Immature natural killer cell (primary cell): Measurements from ENCODE around the gene CHN1. TPM values are rescaled to one million over a fixed set of nuclear protein-coding genes. Genes with fewer than 3 reads are reported as not detected.
A peak's percentile ranks its signal among the peaks of the same experiment; 100 is the strongest.

Experiments
- DNase-seq, 3 donors: peaks; one replicate each; pipeline ENCODE4 v3.0.0; 2022; ENCODE audit warnings: mixed read lengths in 1 of 3
- H3K27ac Mint-ChIP-seq, 6 donors: one replicate each; pipeline ENCODE4 v1.8.0; 2020; ENCODE audit warnings: mixed read lengths in 6 of 6, mild to moderate bottlenecking in 5 of 6, inconsistent platforms in 4 of 6, moderate library complexity in 3 of 6
- H3K27me3 Mint-ChIP-seq, 3 donors: one replicate each; pipeline ENCODE4 v1.8.0; 2020 to 2021; ENCODE audit warnings: low read depth in 3 of 3, mild to moderate bottlenecking in 3 of 3, mixed read lengths in 3 of 3, moderate library complexity in 3 of 3, inconsistent platforms in 1 of 3
- H3K36me3 Mint-ChIP-seq, 3 donors: one replicate each; pipeline ENCODE4 v1.8.0; 2020; ENCODE audit warnings: mixed read lengths in 3 of 3, inconsistent platforms in 2 of 3, mild to moderate bottlenecking in 2 of 3
- H3K4me1 Mint-ChIP-seq, 2 donors: one replicate each; pipeline ENCODE4 v1.8.0; 2020; ENCODE audit warnings: inconsistent platforms in 2 of 2, mild to moderate bottlenecking in 2 of 2, mixed read lengths in 2 of 2, moderate library complexity in 1 of 2
- H3K4me3 Mint-ChIP-seq, 5 donors: one replicate each; pipeline ENCODE4 v1.8.0; 2020; ENCODE audit warnings: mild to moderate bottlenecking in 5 of 5, mixed read lengths in 5 of 5, inconsistent platforms in 3 of 5, moderate library complexity in 3 of 5
- H3K9me3 Mint-ChIP-seq, 6 donors: one replicate each; pipeline ENCODE4 v1.8.0; 2020; ENCODE audit warnings: mild to moderate bottlenecking in 6 of 6, mixed read lengths in 6 of 6, inconsistent platforms in 4 of 6, moderate library complexity in 3 of 6
- polyA plus RNA-seq, 3 donors: library from polyadenylated mRNA; unstranded; fragments of 300-500 nt; fragmentation: Illumina TruSeq; gene quantifications; one replicate each; pipeline ENCODE4 v1.2.3, GENCODE V29; 2021

Gene CHN1
- polyA plus RNA-seq, 3 donors from 2014 or later: 0.11 to 0.69 TPM; not detected in 1

DNA sequence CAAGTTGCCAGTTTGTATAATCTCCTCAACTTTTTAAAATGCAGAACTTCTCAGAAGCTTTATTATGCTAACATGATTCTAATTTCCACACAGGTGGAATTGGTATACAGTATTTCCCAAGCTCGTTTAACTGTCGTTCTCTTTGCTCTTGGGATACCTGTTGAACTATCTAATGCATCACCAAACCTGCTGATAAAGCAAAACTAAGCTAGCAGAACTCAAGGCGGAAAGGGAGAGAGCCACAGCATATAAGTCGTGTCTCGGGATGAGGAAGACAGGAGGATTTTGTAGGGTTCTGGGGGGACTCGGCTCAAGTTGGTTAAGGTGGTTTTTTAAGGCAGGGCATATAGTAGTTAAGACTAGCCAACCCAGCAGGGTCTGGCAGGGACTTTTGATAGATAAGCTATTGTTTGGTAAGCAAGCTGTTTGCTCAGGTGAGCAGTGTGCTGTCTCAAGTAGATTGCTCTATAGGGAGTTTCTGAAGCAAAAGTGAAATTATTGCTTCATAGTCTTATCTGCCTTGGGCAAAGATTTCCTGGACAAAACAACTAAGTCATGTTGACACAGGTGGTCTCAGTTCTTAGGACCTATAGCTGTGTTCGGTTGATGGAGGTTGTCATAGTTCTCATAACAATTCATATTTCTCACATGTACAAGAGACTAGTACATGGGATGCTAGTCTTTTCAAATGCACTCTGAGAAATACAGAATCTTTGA lies 212.7 kb downstream of the CHN1 start:
- no peaks in the 10 kb centered on the region for H3K36me3 Mint-ChIP-seq
- H3K4me3 Mint-ChIP-seq: no peak overlapping the region
- peaks cover 0 to 14% (median 2%) of the 10 kb centered on the region in 3 donors for H3K27me3 Mint-ChIP-seq
- DNase-seq: no peak
- peaks cover 0 to 2% of the 10 kb centered on the region in 2 donors for H3K4me1 Mint-ChIP-seq
- no peaks in the 10 kb centered on the region for H3K9me3 Mint-ChIP-seq
- H3K27ac Mint-ChIP-seq: no peak overlapping the region

DNA sequence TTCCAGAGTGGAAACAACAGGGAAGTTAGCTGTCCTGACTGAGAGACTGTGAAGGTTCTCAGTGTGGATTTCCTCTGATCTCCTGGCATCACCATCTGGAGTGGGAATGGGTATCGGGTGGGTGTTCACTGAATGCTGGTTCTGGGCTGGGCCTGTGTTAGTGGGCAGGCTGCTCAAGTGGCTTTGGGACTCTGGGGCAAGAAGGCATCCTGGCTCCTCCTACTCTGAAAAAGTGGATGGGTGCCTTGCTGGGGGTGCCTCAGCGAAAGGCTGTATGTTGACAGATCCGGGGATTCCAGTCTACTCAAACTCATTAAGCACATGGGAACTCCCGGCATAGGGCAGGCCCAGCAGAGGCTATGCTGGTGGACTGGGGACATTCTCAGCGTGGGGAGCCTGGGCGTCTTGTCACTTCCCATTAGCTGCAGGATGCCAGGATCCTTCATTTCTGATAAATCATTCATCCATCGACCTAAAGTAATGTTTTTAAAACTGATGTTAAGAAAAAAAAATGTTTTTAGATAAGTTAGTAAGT lies 213.4 kb downstream of the CHN1 start:
- H3K4me3 Mint-ChIP-seq: no peak overlapping the region
- no peaks in the 10 kb centered on the region for H3K9me3 Mint-ChIP-seq
- peaks cover 0 to 14% (median 2%) of the 10 kb centered on the region in 3 donors for H3K27me3 Mint-ChIP-seq
- H3K4me1 Mint-ChIP-seq: peaks cover 0 to 2% of the 10 kb centered on the region in 2 donors
- DNase-seq: no peak
- H3K36me3 Mint-ChIP-seq: no peaks in the 10 kb centered on the region
- no peak overlapping the region for H3K27ac Mint-ChIP-seq

DNA sequence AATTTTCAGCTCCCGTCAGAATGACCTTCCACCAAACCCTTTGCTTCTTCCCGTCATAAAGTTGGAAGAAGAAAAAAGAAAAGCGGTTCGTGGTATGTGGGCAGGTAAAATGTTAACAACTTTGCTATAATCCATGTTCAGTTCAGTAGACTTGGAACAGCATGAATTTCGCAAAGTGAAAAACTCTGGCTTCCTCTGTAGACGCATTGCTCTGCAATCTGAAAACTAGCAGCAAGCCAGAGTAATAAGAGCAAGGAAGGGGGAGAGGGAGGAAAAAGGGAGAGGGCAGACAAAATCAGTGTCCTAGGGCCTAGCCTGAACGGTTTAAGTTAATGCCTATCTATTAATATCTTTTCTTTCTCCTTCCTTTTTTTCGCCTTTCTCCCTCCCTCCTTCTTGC lies 214.2 kb downstream of the CHN1 start:
- H3K27ac Mint-ChIP-seq: no peak overlapping the region
- no peak for DNase-seq

DNA sequence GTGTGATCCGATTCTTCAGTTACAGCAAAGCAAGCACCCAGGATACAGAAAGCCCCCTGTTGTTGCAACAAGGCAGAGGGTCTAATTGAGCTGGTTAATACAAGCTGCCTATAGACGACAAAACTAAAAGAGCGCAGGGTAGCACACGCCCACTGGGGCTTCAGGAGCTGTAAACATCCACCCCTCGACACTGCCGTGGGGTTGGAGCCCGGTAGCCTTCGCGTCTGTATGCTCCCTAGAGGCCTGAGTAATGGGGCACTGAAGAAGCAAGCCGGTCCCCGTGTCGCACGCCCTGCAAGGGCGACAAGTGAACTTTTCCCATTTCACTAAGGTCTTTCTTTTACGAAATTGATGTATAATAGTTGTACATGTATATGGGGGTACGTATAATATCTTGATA lies 216.2 kb downstream of the CHN1 start:
- peaks cover 2 to 11% (median 2%) of the 10 kb centered on the region in 3 donors for H3K27me3 Mint-ChIP-seq
- peaks cover 0 to 2% of the 10 kb centered on the region in 2 donors for H3K4me1 Mint-ChIP-seq
- H3K4me3 Mint-ChIP-seq: no peak overlapping the region
- H3K9me3 Mint-ChIP-seq: no peaks in the 10 kb centered on the region
- no peaks in the 10 kb centered on the region for H3K36me3 Mint-ChIP-seq
- H3K27ac Mint-ChIP-seq: no peak overlapping the region
- DNase-seq: no peak

More for the DNA sequence above, 214.2 kb downstream of the CHN1 start:
- peaks cover 0 to 2% of the 10 kb centered on the region in 2 donors for H3K4me1 Mint-ChIP-seq
- H3K36me3 Mint-ChIP-seq: no peaks in the 10 kb centered on the region
- peaks cover 0 to 14% (median 2%) of the 10 kb centered on the region in 3 donors for H3K27me3 Mint-ChIP-seq
- no peaks in the 10 kb centered on the region for H3K9me3 Mint-ChIP-seq
- H3K4me3 Mint-ChIP-seq: no peak overlapping the region

DNA sequence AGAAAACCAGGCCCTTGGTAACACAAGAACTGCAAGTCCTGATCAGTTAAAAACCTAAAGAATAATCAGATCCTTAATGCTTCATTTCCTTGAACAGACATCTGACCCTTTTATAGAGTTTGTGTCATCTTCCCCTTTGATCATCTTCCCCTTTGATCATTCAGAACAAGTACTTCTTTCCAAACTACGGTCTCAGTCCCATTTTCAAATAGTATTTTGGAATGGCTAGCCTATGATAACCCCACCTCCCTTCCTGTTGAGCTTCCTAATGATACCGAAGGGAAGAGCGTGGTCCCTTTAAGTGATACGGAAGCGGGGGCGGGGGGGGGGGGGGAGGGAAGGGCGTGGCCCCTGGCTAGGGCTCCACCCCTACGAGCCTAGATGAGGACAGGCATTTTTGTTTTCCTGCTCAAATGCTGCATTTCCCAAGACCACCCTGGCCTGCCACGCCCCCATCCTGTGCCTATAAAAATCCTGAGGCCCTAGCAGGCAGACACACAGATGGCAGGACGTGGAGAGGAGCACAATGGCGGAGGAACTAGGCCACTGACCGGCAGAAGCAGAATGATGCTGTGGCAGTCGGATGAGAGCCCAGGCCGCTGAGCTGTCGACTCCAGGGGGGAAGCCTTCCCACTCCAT lies 216.8 kb downstream of the CHN1 start:
- no peak overlapping the region for H3K27ac Mint-ChIP-seq
- no peak for DNase-seq
- H3K4me3 Mint-ChIP-seq: peak overlapping the region in 1 of 5 donors; percentile 7

DNA sequence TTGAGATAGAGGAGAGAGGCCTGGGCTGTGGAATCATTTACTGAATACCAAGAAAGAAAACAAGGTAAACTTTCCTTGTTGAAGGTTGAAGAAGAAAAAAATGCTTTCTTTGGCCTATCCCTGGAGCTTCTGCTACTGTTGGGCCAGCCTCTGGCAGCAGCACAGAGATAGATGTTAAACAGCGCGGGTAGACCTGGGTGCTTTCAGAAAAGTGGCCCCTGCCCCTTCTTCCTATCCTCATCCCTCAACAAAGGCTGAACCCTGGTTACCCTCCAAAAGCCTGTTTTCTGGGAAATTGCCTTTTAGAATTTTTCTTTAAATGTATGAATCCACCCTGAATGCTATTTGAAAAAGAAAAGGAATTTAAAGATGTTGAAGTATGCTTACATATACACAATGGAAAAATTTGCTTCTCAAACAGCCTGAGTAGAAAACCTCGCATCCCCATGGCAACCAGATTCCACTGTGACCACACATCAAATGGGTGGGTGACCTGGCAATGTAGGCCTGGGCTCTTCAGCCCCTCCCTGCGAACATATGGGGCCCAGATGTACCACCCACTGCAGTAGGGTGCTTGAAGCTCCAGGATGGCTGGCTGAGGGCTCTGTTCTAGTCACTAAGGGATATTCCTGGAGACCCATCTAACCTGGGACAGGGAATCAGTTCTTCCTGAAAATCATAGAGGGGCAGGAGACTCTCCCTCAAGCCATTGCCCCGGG lies 217.5 kb downstream of the CHN1 start:
- Mint-ChIP-seq H3K36me3 (no peaks in the 10 kb centered on the region), H3K9me3 (no peaks in the 10 kb centered on the region), H3K4me3 (no peak overlapping the region), H3K27ac (no peak overlapping the region), H3K4me1 (peaks cover 0 to 2% of the 10 kb centered on the region in 2 donors), H3K27me3 (peaks cover 0 to 7% (median 2%) of the 10 kb centered on the region in 3 donors)
- no peak for DNase-seq

More for the DNA sequence above, 216.8 kb downstream of the CHN1 start:
- Mint-ChIP-seq H3K27me3 (peaks cover under 1 to 9% (median 2%) of the 10 kb centered on the region in 3 donors), H3K36me3 (no peaks in the 10 kb centered on the region), H3K4me1 (peaks cover 0 to 2% of the 10 kb centered on the region in 2 donors), H3K9me3 (no peaks in the 10 kb centered on the region)

DNA sequence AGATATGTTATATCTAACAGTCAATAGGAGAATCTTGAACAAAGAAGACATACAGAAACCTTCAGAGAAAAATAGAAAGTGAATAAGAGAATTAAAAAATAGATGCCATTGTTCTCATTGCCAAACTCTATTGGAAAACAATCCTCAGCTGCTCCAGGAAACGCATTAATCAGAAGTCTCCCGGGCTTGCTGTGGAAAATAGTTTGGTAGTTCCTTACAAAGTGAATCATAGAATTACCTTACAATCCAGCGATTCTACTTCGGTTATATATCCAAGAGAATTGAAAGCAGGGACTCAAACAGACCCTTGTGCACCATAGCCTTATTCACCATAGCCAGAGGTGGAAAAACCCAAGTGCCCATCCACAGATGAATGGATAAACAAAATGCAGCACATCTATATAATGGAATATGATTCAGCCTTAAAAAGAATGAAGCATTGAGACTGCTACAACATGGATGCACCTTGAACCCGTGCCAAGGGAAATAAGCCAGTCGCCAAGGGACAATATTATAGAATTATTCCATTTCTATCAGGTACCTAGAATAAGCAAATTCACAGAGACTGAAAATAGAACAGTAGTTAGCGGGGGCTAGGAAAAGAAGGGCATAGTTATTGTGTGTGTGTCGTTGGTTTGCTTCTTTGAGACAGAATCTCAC lies 219.0 kb downstream of the CHN1 start:
- Mint-ChIP-seq H3K4me1 (peaks cover 0 to 2% of the 10 kb centered on the region in 2 donors), H3K27me3 (peaks cover 0 to 5% (median 2%) of the 10 kb centered on the region in 3 donors), H3K9me3 (no peaks in the 10 kb centered on the region), H3K4me3 (no peak overlapping the region), H3K27ac (no peak overlapping the region), H3K36me3 (no peaks in the 10 kb centered on the region)
- DNase-seq: no peak

DNA sequence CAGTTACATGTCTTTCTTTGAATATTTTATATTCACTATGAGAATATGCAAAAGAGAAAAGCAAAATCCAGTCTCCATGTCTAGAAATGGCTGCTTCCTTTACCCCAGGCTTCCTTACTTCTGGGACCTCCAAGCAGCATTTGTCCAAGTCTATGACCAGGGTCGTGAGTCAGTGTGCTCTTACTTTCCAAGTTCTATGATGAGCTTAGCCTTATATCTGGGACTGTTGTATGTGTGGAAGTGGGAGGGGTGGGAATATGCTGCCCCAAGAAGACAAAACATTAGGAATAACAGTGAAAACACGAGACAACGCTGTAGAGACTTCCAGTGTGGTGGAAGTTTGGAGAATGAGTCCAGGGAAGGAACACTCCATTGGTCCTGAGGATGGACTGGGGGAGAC lies 219.7 kb downstream of the CHN1 start:
- Mint-ChIP-seq H3K36me3 (no peaks in the 10 kb centered on the region), H3K9me3 (no peaks in the 10 kb centered on the region), H3K27me3 (peaks cover 0 to 8% (median 2%) of the 10 kb centered on the region in 3 donors), H3K4me3 (no peak overlapping the region), H3K4me1 (peaks cover 0 to 2% of the 10 kb centered on the region in 2 donors), H3K27ac (no peak overlapping the region)
- no peak for DNase-seq

DNA sequence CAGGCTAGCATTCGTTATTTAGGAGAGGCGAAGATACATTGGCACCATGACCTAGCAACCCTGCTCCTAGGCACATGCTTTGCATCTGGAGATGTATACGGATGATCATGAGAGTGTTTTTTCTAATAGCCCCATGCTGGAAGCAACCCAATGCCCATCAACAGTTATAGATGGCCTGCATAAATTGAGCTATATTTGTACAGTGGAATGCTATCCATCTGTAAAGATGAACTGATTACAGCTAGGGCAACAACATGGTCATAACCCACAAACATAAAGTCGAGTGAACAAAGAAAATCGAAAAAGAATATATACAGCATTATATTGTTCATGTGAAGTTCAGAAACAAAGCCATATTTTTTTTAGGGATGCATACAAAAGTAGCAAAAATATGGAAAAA lies 220.3 kb downstream of the CHN1 start:
- peaks cover 0 to 3% (median 2%) of the 10 kb centered on the region in 3 donors for H3K27me3 Mint-ChIP-seq
- no peak for DNase-seq
- no peak overlapping the region for H3K27ac Mint-ChIP-seq
- no peaks in the 10 kb centered on the region for H3K9me3 Mint-ChIP-seq
- H3K4me3 Mint-ChIP-seq: no peak overlapping the region
- H3K4me1 Mint-ChIP-seq: peaks cover 0 to 2% of the 10 kb centered on the region in 2 donors
- H3K36me3 Mint-ChIP-seq: no peaks in the 10 kb centered on the region

DNA sequence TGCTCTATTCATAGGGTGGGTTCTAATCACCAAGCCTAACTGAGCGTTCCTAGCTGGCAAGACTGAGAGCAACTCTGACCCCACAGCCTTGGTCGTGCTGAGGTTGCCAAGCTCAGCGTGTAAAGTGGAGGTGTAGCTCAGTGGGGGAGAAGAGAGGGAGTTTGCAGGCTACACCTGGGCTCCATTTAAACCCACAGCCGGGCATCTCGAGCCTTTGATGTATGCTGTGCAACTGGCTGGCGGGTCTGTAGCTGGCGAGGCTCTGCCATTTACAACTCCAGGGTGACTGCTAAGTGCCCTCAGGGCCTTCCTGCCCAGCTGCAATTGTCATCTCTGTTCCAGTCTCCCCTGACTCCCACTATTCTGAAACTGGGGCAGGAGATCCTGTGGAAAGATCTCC lies 220.9 kb downstream of the CHN1 start:
- no peaks in the 10 kb centered on the region for H3K36me3 Mint-ChIP-seq
- H3K9me3 Mint-ChIP-seq: no peaks in the 10 kb centered on the region
- DNase-seq: no peak

DNA sequence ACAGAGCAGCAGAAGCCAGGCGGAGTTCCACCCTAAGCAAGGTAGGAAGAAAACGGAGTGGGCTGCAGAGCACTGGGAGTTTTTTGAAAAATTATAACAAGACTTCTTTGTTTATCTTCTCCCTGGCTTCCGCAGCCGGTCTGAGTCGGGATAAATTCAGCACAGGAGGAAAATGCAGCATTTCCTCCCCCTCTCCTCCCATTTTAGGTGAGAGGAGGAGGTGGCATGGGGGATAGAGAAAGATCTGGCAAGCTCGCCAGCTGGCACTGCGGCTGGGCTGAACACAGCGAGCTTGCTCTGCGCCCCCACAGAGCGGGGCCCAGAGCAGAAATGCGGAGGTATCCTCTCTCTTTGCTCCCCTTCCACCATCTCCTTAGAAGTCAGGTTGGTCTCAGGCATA lies 223.2 kb downstream of the CHN1 start:
- Mint-ChIP-seq H3K27ac (no peak overlapping the region), H3K4me3 (no peak overlapping the region), H3K9me3 (no peaks in the 10 kb centered on the region), H3K27me3 (peaks cover 6 to 11% (median 10%) of the 10 kb centered on the region in 3 donors), H3K36me3 (no peaks in the 10 kb centered on the region), H3K4me1 (peaks cover 18 to 24% of the 10 kb centered on the region in 2 donors)
- no peak for DNase-seq

More for the DNA sequence above, 220.9 kb downstream of the CHN1 start:
- Mint-ChIP-seq H3K27ac (no peak overlapping the region), H3K4me3 (no peak overlapping the region), H3K27me3 (peaks cover 0 to 2% (median 2%) of the 10 kb centered on the region in 3 donors), H3K4me1 (peaks cover 2% of the 10 kb centered on the region in 2 donors)

DNA sequence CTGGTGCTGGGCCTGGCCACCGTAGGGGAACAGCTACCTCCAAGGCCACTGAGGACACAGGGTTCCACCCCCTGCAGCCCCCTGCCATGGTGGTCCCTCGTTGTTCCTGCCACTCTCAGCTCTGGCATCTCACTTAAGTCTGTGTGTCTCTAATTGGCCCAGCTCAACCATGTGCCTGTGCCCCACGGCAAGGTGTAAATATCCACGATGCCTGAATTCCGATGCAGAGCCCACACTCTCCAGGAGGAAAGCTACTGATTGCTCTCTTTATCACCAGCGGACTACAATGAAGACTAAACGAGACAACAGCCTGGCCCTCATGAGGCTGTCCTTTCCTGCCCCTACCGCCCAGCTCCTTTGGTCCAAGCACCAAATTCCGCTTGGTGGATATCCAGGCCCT lies 223.9 kb downstream of the CHN1 start:
- Mint-ChIP-seq H3K4me3 (no peak overlapping the region), H3K36me3 (no peaks in the 10 kb centered on the region), H3K4me1 (peaks cover 18 to 24% of the 10 kb centered on the region in 2 donors), H3K27ac (peak overlapping the region in 2 of 6 donors; percentile 36 to 46), H3K9me3 (no peaks in the 10 kb centered on the region), H3K27me3 (peaks cover 6 to 11% (median 10%) of the 10 kb centered on the region in 3 donors)
- no peak for DNase-seq

DNA sequence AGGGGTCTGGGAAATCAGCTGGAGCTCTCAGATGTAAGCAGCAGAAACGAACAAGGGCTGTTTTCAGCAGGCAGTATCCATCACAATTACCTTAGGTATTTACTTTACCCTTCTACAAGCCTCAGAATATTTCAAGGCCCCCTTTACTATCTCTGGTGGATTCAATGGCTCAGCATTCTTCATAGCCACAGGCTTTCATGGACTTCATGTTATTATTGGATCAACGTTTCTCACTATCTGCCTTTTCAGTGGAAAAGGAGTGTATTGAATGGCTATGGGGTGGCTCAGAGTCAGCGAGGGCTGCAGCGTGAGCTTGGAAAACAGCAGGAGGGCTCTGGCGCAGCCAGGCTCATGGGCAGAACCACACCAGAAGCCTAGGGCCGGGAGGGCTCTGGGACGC lies 224.3 kb downstream of the CHN1 start:
- H3K9me3 Mint-ChIP-seq: no peaks in the 10 kb centered on the region
- no peak for DNase-seq
- H3K4me1 Mint-ChIP-seq: peaks cover 18 to 24% of the 10 kb centered on the region in 2 donors
- peaks cover 6 to 11% (median 10%) of the 10 kb centered on the region in 3 donors for H3K27me3 Mint-ChIP-seq
- no peak overlapping the region for H3K4me3 Mint-ChIP-seq
- peak overlapping the region in 1 of 6 donors; percentile 49 for H3K27ac Mint-ChIP-seq
- no peaks in the 10 kb centered on the region for H3K36me3 Mint-ChIP-seq
